Subcutaneous adipose tissue (tissue), 4 donors: Measurements from ENCODE around the gene LDB2. TPM values are rescaled to one million over a fixed set of nuclear protein-coding genes. Genes with fewer than 3 reads are reported as not detected.

Source experiments
- total RNA-seq, 4 donors: library from RNA; depleted of rRNA; stranded (reverse); fragments of >200 nt; gene quantifications; one replicate each; pipeline ENCODE4 v1.1.0, GENCODE V29; 2016
- TF ChIP-seq, protein P1 (sequence below): fragments of 450-650 bp; IDR thresholded peaks from one replicate; pipeline ENCODE4 v1.5.1; 2016; ENCODE audit warnings: low read depth, mild to moderate bottlenecking, control low read depth, antibody characterized with exemption, moderate library complexity

Gene LDB2
- total RNA-seq, 4 donors from 2014 or later: 19.0 to 122 (median 42.6) TPM

DNA sequence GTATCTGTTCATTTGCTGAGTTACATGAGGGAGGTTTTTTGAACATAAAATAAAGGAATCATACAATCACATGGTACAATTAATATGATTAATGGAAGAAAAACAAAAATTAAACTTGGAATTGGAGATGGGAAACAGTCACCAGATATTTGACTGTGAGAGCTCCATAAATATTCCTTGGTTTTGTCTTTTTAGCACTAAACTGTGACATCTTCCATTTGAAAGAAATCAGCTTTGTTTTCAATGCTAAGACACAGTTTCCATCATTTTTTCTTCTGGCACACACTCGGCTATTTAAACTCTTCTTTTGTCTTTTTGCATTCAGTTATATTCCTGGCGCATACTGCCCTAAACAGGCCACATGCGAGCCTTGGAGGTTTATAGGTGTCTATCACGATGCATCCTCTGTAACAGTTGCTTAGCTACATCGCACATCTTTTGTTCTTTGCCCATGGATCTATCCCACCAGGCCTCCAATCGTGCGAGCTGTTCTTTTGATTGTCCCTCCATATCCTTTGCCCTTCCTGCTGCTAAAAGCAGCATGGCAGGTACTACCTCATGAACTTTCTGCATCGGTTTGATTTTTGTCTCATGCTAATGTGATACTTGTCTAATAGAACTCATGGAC, 158.3 kb downstream of the LDB2 start:
- TF ChIP-seq, protein P1, sequence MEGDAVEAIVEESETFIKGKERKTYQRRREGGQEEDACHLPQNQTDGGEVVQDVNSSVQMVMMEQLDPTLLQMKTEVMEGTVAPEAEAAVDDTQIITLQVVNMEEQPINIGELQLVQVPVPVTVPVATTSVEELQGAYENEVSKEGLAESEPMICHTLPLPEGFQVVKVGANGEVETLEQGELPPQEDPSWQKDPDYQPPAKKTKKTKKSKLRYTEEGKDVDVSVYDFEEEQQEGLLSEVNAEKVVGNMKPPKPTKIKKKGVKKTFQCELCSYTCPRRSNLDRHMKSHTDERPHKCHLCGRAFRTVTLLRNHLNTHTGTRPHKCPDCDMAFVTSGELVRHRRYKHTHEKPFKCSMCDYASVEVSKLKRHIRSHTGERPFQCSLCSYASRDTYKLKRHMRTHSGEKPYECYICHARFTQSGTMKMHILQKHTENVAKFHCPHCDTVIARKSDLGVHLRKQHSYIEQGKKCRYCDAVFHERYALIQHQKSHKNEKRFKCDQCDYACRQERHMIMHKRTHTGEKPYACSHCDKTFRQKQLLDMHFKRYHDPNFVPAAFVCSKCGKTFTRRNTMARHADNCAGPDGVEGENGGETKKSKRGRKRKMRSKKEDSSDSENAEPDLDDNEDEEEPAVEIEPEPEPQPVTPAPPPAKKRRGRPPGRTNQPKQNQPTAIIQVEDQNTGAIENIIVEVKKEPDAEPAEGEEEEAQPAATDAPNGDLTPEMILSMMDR: no peak

DNA sequence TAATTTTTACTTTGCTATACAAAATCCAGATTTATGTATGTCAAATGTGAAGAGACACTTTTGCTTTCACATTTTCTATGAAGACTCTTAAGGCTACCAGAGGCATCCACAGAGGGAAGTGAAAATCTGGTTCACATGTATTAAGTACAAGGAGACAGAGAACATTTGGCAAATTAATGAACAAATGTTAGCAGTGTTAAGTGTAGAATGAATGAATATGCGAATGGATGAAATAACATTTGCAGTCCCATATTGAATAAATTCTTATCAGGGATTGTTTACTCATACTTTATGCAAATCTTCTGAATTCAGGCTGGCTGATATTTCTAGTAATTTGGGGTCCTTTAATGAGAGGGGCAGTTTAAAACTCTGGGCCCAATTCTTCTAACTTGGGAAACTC, 159.9 kb downstream of the LDB2 start:
- TF ChIP-seq, protein P1: no peak

DNA sequence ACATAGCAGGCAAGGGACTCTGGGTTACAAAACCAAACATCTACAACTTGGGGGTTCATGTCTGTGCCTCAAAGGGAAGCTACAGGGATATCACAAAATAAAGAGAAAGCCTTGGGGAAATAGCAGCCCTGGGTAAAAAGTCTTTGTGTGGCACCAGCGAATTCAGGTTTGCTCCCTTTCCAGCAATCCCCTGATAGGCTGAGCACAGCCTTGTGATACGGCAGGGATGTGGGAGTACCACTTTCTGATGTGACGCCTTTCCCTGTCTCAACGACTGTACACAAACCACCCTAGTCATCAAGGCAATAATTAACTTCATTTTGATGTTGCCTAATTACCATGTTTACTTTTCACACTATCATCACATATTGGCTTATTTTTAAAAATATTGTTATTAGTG, 164.9 kb downstream of the LDB2 start:
- TF ChIP-seq, protein P1: no peak

DNA sequence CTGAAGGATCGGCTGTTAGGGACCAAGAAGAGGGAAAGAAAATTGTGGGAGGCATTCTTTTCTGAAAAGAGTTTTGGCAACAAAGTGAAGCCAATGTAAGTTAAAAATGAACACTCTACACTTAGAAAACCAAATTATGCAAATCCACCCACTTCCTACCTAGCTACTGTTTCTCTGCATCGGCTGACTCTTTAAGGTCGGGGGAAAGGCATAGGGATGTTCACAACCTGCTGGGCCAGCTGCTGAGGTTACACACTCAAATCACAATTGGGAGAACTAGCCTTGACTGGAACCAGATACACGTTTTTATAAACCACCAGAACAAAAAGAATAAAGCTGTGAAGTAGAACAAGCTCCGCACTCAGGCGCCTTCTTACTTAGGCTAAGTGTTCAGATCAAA, 165.7 kb downstream of the LDB2 start:
- TF ChIP-seq, protein P1: no peak

DNA sequence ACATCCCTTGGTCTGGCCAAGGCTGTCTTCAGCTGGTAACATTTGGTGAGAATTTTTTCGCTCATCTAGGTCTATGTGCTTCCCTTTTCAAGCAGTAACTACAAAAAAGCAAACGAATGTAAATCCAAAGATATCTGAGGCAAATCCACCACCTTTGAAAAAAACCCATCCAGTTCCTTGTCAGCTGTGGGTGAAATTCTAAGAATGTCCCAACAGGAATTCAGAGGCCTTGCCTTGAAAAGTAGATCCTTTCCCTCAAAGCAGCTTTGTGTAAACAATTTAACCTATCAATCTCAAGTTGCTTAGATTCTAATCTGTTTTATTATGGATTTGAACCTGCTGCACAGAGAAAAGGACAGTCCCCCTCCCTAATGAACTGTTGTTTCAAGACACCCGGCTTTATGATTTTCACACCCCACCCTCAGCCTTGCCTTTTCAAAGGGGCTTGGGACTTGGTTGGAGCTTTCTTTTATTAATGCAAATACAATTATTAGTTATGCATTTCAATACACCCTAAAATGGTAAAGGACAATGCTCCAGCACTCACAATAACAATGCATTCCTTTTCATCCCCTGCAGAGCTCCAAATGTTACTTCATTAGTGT, 166.6 kb downstream of the LDB2 start:
- TF ChIP-seq, protein P1: no peak

DNA sequence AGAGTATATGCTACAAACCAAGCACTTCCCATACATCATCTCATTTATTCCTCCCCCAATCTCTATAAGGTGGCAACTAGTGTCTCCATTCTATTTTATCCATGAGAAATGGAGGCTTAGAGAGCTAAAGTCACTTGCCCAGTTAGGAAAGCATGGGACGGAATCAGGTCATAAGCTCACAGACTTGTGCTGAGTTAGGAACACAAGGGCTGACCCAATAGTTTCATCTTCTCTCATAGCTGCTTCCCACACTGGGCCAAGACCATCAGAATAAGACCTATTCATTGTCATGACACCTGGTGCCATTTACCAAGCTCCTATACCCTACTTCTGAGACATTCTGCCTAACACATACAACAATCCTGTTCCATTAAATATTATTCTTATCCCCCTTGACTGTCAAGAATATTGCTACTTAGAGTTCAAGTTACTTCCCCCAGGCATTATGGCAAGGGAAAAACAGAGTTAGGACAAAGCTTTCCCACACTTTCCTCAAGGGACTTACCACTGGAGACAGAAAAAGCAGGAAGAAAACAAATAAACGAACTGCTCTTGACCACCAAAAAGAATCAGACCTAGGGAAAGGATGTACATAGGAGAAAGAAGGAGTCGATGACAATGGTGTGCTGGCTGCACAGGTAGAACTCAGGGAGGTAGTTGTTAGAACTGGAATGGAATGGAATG, 167.8 kb downstream of the LDB2 start:
- TF ChIP-seq, protein P1: no peak

DNA sequence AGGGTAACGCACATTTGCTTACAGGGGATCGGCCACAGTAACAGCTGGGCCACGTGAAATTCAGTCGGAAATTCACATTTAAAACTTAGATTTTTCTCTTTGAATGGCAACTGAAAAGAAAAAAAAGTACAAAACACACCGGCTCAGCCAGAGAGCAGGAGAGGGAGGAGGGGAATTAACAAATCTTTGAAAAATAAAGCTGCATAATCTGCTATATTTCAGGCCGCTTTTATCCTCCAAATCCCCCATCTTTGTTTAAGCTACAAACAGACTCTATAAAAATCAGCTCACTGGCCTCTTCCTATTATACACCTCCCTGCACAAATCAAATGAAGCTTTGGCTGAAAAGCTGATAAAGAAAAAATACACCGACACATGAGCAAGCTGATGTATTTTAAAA, 169.1 kb downstream of the LDB2 start:
- TF ChIP-seq, protein P1: no peak
